H1 (cell line): Measurements from ENCODE around the gene EPSTI1. TPM values are rescaled to one million over a fixed set of nuclear protein-coding genes. Genes with fewer than 3 reads are reported as not detected.

Experiments
- CTCF ChIA-PET: fragments of 300-600 bp; sonication (Branson Sonifier 250); formaldehyde crosslinking; loops from one replicate; lab custom pipeline; 2021; ENCODE audit not compliant: partially characterized antibody; lab: Charles Lee
- POLR2A ChIA-PET: fragments of 300-600 bp; sonication (Branson Sonifier 250); formaldehyde crosslinking; loops from one replicate; lab custom pipeline; 2021; ENCODE audit warnings: inconsistent platforms; ENCODE audit not compliant: partially characterized antibody; lab: Charles Lee
- DNase-seq, 2 experiments: peaks; one replicate each; pipeline versions ENCODE4 v3.0.0 to v3.0.0-alpha.2; 2010 to 2022; ENCODE audit warnings: low spot score in 2 of 2, low read depth in 1 of 2, mixed read lengths in 1 of 2
- FAIRE-seq: peaks from 2 replicates; lab custom pipeline; 2011; peaks lifted over from hg19 to GRCh38; lab: Jason Lieb, UNC
- H2AFZ ChIP-seq: 2 replicates; pipeline ENCODE4 v1.8.1; 2012; ENCODE audit warnings: low read length, inconsistent platforms
- H2AK5ac ChIP-seq: 2 replicates; pipeline ENCODE4 v1.6.1; 2013; ENCODE audit warnings: low read depth, low read length
- H2BK120ac ChIP-seq: replicated peaks from 2 replicates; pipeline ENCODE3; 2013; ENCODE audit warnings: low read depth, low read length, inconsistent platforms
- H2BK12ac ChIP-seq: 2 replicates; pipeline ENCODE4 v1.6.1; 2013; ENCODE audit warnings: low read depth, low read length
- H2BK15ac ChIP-seq: 2 replicates; pipeline ENCODE4 v1.6.1; 2013; ENCODE audit warnings: low read length
- H2BK20ac ChIP-seq: 2 replicates; pipeline ENCODE4 v1.6.1; 2013; ENCODE audit warnings: low read length
- H2BK5ac ChIP-seq: 2 replicates; pipeline ENCODE4 v1.6.1; 2013; ENCODE audit warnings: low read depth, low read length
- H3K14ac ChIP-seq: 2 replicates; pipeline ENCODE4 v1.6.1; 2013; ENCODE audit warnings: inconsistent platforms; ENCODE audit not compliant: insufficient read length
- H3K18ac ChIP-seq: 2 replicates; pipeline ENCODE4 v1.6.1; 2013; ENCODE audit warnings: low read length; ENCODE audit errors: extremely low read depth
- H3K23ac ChIP-seq: 2 replicates; pipeline ENCODE4 v1.6.1; 2013; ENCODE audit warnings: inconsistent platforms; ENCODE audit not compliant: insufficient read length
- H3K23me2 ChIP-seq: 2 replicates; pipeline ENCODE4 v1.6.1; 2013; ENCODE audit warnings: low read depth, low read length
- H3K27ac ChIP-seq: 2 replicates; pipeline ENCODE4 v1.6.1; 2011; ENCODE audit warnings: low read depth, low read length, inconsistent platforms
- H3K27me3 ChIP-seq, 4 experiments: replicated peaks in 1 of 4; 1 replicate in 1 of 4; 2 replicates in 3 of 4; pipeline versions ENCODE4 v1.6.1 to v1.8.1; 2011 to 2013; ENCODE audit warnings: low read length in 3 of 4, mild to moderate bottlenecking in 3 of 4, inconsistent platforms in 2 of 4, mixed read lengths in 2 of 4, moderate library complexity in 1 of 4; ENCODE audit not compliant: control insufficient read depth in 3 of 4, insufficient read depth in 3 of 4; ENCODE audit errors: extremely low read depth in 1 of 4
- H3K36me3 ChIP-seq, 4 experiments: 2 replicates each; pipeline versions ENCODE4 v1.6.1 to v1.8.1; 2011 to 2013; ENCODE audit warnings: mild to moderate bottlenecking in 4 of 4, low read length in 3 of 4, moderate library complexity in 2 of 4, control low read depth in 1 of 4, inconsistent platforms in 1 of 4; ENCODE audit not compliant: insufficient read depth in 4 of 4, control insufficient read depth in 2 of 4
- H3K4ac ChIP-seq: replicated peaks from 2 replicates; pipeline ENCODE3; 2013; ENCODE audit warnings: low read length, low read depth, mixed read lengths, inconsistent platforms; ENCODE audit not compliant: insufficient read length
- H3K4me1 ChIP-seq, 4 experiments: replicated peaks in 1 of 4; 1 replicate in 1 of 4; 2 replicates in 3 of 4; pipeline versions ENCODE4 v1.6.1 to v1.8.1; 2011 to 2013; ENCODE audit warnings: low read length in 3 of 4, inconsistent platforms in 2 of 4, mixed read lengths in 1 of 4; ENCODE audit not compliant: insufficient read depth in 4 of 4, control insufficient read depth in 3 of 4
- H3K4me2 ChIP-seq, 2 experiments: 2 replicates each; pipeline versions ENCODE4 v1.6.1 to v1.8.1; 2011 to 2013; ENCODE audit warnings: low read depth in 2 of 2, low read length in 2 of 2, control low read depth in 1 of 2, inconsistent platforms in 1 of 2, mild to moderate bottlenecking in 1 of 2; ENCODE audit not compliant: insufficient read depth in 1 of 2
- H3K4me3 ChIP-seq, 4 experiments: fragments of 200-600, 300-600 bp in 1 of 4; sonication (generic), shearing (Covaris generic), sonication (Bioruptor Twin) in 1 of 4; 2 replicates each; pipeline versions ENCODE4 v1.5.1 to v1.8.1; 2011 to 2016; ENCODE audit warnings: low read length in 4 of 4, low read depth in 3 of 4, control low read depth in 2 of 4, inconsistent platforms in 2 of 4, mild to moderate bottlenecking in 2 of 4, mixed read lengths in 1 of 4, moderate library complexity in 1 of 4; ENCODE audit not compliant: insufficient read depth in 2 of 4; ENCODE audit errors: extremely low read depth in 1 of 4
- H3K56ac ChIP-seq: replicated peaks from 2 replicates; pipeline ENCODE3; 2013; ENCODE audit warnings: low read depth, mild to moderate bottlenecking, mixed read lengths, low read length, inconsistent platforms; ENCODE audit not compliant: insufficient read length
- H3K79me1 ChIP-seq: 2 replicates; pipeline ENCODE4 v1.6.1; 2013; ENCODE audit warnings: low read depth, low read length, control low read depth
- H3K79me2 ChIP-seq, 2 experiments: 2 replicates each; pipeline versions ENCODE4 v1.6.1 to v1.8.1; 2012 to 2013; ENCODE audit warnings: low read length in 2 of 2, mild to moderate bottlenecking in 2 of 2, inconsistent platforms in 1 of 2; ENCODE audit not compliant: insufficient read depth in 2 of 2, control insufficient read depth in 1 of 2
- H3K9ac ChIP-seq, 4 experiments: replicated peaks in 1 of 4; 1 replicate in 1 of 4; 2 replicates in 3 of 4; pipeline versions ENCODE4 v1.6.1 to v1.8.1; 2011 to 2013; ENCODE audit warnings: low read depth in 3 of 4, low read length in 3 of 4, control low read depth in 2 of 4, mild to moderate bottlenecking in 2 of 4, moderate library complexity in 2 of 4, inconsistent platforms in 1 of 4; ENCODE audit errors: extremely low read depth in 1 of 4
- H3K9me3 ChIP-seq, 2 experiments: 2 replicates each; pipeline versions ENCODE4 v1.6.1 to v1.8.1; 2012 to 2013; ENCODE audit warnings: mild to moderate bottlenecking in 2 of 2, moderate library complexity in 2 of 2, control low read depth in 1 of 2, inconsistent platforms in 1 of 2, low read depth in 1 of 2, low read length in 1 of 2, mixed read lengths in 1 of 2; ENCODE audit not compliant: insufficient read depth in 2 of 2
- H4K20me1 ChIP-seq, 2 experiments: replicated peaks in 1 of 2; 2 replicates each; pipeline versions ENCODE3 to v1.8.1; 2011 to 2013; ENCODE audit warnings: inconsistent platforms in 2 of 2, low read length in 2 of 2, mild to moderate bottlenecking in 1 of 2; ENCODE audit not compliant: insufficient read depth in 2 of 2, control insufficient read depth in 1 of 2
- H4K5ac ChIP-seq: 2 replicates; pipeline ENCODE4 v1.6.1; 2013; ENCODE audit warnings: low read length, low read depth, mixed read lengths, inconsistent platforms; ENCODE audit not compliant: insufficient read length
- H4K8ac ChIP-seq: 2 replicates; pipeline ENCODE4 v1.8.0; 2013; ENCODE audit warnings: mild to moderate bottlenecking, moderate library complexity, low read length, inconsistent platforms; ENCODE audit not compliant: insufficient read depth; ENCODE audit errors: extremely low read depth
- H4K91ac ChIP-seq: replicated peaks from 2 replicates; pipeline ENCODE3; 2013; ENCODE audit warnings: low read length, mixed read lengths, inconsistent platforms; ENCODE audit not compliant: insufficient read length
- CHD1 ChIP-seq: IDR thresholded peaks from 2 replicates; pipeline ENCODE4 v1.6.1; 2012; ENCODE audit warnings: low read depth, low read length, improper control_type of control experiment
- KDM1A ChIP-seq: fragments of 200-600, 300-600 bp; sonication (generic); IDR thresholded peaks from 2 replicates; pipeline ENCODE4 v1.7.1; 2016; ENCODE audit warnings: mild to moderate bottlenecking, low read length, borderline replicate concordance
- RXRA ChIP-seq: IDR thresholded peaks from 2 replicates; pipeline ENCODE4 v1.6.1; 2011; ENCODE audit warnings: low read depth, mild to moderate bottlenecking, low read length, moderate library complexity; ENCODE audit not compliant: insufficient read depth
- WGBS, 2 experiments: shearing (Covaris generic) in 1 of 2; methylation state at CpG; one replicate each; pipeline versions ENCODE4 v1.1.6 to v1.1.7; 2013 to 2015; ENCODE audit warnings: low lambda C conversion rate in 2 of 2, mixed read lengths in 2 of 2, inconsistent platforms in 1 of 2, low coverage in 1 of 2, missing lambda C conversion rate in 1 of 2; ENCODE audit not compliant: insufficient replicate concordance in 2 of 2, insufficient coverage in 1 of 2, insufficient read length in 1 of 2; ENCODE audit errors: extremely low coverage in 1 of 2, missing lambda C conversion rate in 1 of 2; 5-methylcytosine and 5-hydroxymethylcytosine counted together
- polyA plus RNA-seq, 7 experiments: library from polyadenylated mRNA; depleted of rRNA in 3 of 7; stranded (reverse) in 5 of 7; unstranded in 2 of 7; fragments of >200 nt in 5 of 7; fragments of 200-250 nt in 2 of 7; gene quantifications; 1 replicate in 5 of 7; 2 replicates in 1 of 7; 4 replicates in 1 of 7; pipeline versions ENCODE4 v1.2.1 to v1.2.3, GENCODE V29; 2011 to 2013; ENCODE audit warnings: missing spikeins in 2 of 7, mixed read lengths in 2 of 7
- total RNA-seq: library from RNA; stranded (reverse); fragmentation: NEBNext Ultra II Directional; extraction: Animal tissue kit (Norgen Biotek cat#: 25700); gene quantifications from 2 replicates; pipeline ENCODE4 v1.2.1, GENCODE V29; 2021

Gene EPSTI1
- total and polyA plus RNA-seq, 2 of the 8 experiments (the other 6 are each of a cell fraction or from before 2014, with no cell fraction given): 0.23 to 0.37 TPM

DNA sequence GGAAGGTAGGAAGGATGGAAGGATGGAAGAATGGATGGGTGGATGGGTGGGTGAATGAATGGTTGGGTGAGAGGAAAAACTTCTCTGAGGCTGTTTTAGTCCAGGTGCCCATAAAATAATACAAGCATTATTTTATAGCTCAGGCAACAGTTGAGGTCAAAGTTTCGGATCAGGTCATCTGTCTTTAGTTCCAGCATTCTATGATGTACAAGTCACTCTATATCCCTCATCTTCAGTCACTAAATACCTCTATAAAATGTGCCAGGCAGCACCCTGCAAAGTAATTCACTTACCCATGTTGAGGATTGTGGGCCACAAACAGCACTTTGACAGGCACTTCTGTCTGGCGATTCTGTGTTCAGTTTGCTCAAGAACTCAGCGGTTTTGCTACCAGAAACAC is 66.0 kb downstream of the EPSTI1 start:
- no peak overlapping the region for H2BK5ac ChIP-seq
- no peak overlapping the region for H4K91ac ChIP-seq
- no peak overlapping the region for H2BK20ac ChIP-seq
- no peak overlapping the region for H3K23ac ChIP-seq
- FAIRE-seq (no peak), DNase-seq (no peak)
- H3K4me2 ChIP-seq: no peak overlapping the region
- no peak overlapping the region for H3K56ac ChIP-seq
- H3K79me2 ChIP-seq: no peaks in the 10 kb centered on the region
- H3K23me2 ChIP-seq: no peaks in the 10 kb centered on the region
- no peaks in the 10 kb centered on the region for H3K4me1 ChIP-seq
- H4K20me1 ChIP-seq: no peaks in the 10 kb centered on the region
- H3K9ac ChIP-seq: no peak overlapping the region
- H3K14ac ChIP-seq: no peak overlapping the region
- H3K4ac ChIP-seq: no peak overlapping the region
- CTCF ChIA-PET: interaction anchor here (0.9 kb wide), 1 partner anchor 369 kb away, joined by 4 read pairs; no protein-coding TSS in a partner anchor
- no peaks in the 10 kb centered on the region for H3K27me3 ChIP-seq
- H2BK15ac ChIP-seq: no peak overlapping the region
- H3K18ac ChIP-seq: no peak overlapping the region
- no peak overlapping the region for H2BK12ac ChIP-seq
- POLR2A ChIA-PET: no interaction called here
- H3K36me3 ChIP-seq: no peaks in the 10 kb centered on the region
- H4K8ac ChIP-seq: no peak overlapping the region
- no peaks in the 10 kb centered on the region for H3K79me1 ChIP-seq
- H3K27ac ChIP-seq: no peak overlapping the region
- no peak overlapping the region for H2AK5ac ChIP-seq
- H4K5ac ChIP-seq: no peak overlapping the region
- H3K4me3 ChIP-seq: no peak overlapping the region
- TF ChIP-seq KDM1A: no peak
- no peak for TF ChIP-seq RXRA
- TF ChIP-seq CHD1: no peak
- no peak overlapping the region for H2AFZ ChIP-seq
- no peaks in the 10 kb centered on the region for H3K9me3 ChIP-seq
- H2BK120ac ChIP-seq: no peak overlapping the region
- WGBS, 2 experiments: 96% methylated on average over 3 of the region's 3 CpGs; no CpG with 5 or more reads in 1 of the 2 experiments
